K562 (cell line): ENCODE data around the gene MAML1.

Source experiments
- RCOR1 ChIP-seq, 2 experiments: IDR thresholded peaks; 2 replicates each; pipeline ENCODE4 v1.6.1; 2012; ENCODE audit warnings: low read depth in 2 of 2, low read length in 2 of 2, borderline replicate concordance in 1 of 2, improper control_type of control experiment in 1 of 2
- RFX5 ChIP-seq: IDR thresholded peaks from 2 replicates; pipeline ENCODE4 v1.6.1; 2011; ENCODE audit warnings: low read depth, mild to moderate bottlenecking, improper control_type of control experiment, low read length
- WHSC1 ChIP-seq: IDR thresholded peaks from one replicate; pipeline ENCODE4 v1.6.1; 2012; ENCODE audit warnings: low read length, control low read depth, inconsistent platforms
- ZFP1 ChIP-seq: fragments of 450-650 bp; formaldehyde crosslinking; IDR thresholded peaks from 2 replicates; pipeline ENCODE4 v1.4.0; 2020; ENCODE audit warnings: mild to moderate bottlenecking, mixed read lengths
- TF ChIP-seq, protein P1 (sequence below): sonication (generic); formaldehyde crosslinking; IDR thresholded peaks from 2 replicates; pipeline ENCODE4 v1.9.0; 2022; ENCODE audit warnings: mild to moderate bottlenecking, missing genetic modification reagents
- TF ChIP-seq, protein P2 (sequence below): fragments of 450-650 bp; conservative IDR thresholded peaks from 2 replicates; pipeline ENCODE4 v1.6.1; 2016; ENCODE audit warnings: missing genetic modification characterization, low read depth, mild to moderate bottlenecking, control low read depth, missing compliant biosample characterization
- TF ChIP-seq, protein P3 (sequence below), 3 experiments: IDR thresholded peaks in 2 of 3; conservative IDR thresholded peaks in 1 of 3; 2 replicates each; pipeline ENCODE4 v1.5.1; 2011 to 2012; ENCODE audit warnings: low read length in 3 of 3, mild to moderate bottlenecking in 3 of 3, control low read depth in 2 of 3, improper control_type of control experiment in 1 of 3, inconsistent platforms in 1 of 3, low read depth in 1 of 3, mixed read lengths in 1 of 3, moderate library complexity in 1 of 3; ENCODE audit not compliant: insufficient read depth in 2 of 3

GRCh38 chr5:179812135-179812825 is 79.7 kb downstream of the MAML1 start:
- no peak for TF ChIP-seq WHSC1
- TF ChIP-seq, protein P1, sequence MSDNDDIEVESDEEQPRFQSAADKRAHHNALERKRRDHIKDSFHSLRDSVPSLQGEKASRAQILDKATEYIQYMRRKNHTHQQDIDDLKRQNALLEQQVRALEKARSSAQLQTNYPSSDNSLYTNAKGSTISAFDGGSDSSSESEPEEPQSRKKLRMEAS = no peak
- TF ChIP-seq, protein P2, sequence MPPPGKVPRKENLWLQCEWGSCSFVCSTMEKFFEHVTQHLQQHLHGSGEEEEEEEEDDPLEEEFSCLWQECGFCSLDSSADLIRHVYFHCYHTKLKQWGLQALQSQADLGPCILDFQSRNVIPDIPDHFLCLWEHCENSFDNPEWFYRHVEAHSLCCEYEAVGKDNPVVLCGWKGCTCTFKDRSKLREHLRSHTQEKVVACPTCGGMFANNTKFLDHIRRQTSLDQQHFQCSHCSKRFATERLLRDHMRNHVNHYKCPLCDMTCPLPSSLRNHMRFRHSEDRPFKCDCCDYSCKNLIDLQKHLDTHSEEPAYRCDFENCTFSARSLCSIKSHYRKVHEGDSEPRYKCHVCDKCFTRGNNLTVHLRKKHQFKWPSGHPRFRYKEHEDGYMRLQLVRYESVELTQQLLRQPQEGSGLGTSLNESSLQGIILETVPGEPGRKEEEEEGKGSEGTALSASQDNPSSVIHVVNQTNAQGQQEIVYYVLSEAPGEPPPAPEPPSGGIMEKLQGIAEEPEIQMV = no peak
- TF ChIP-seq RCOR1 (IDR thresholded peaks at IDR 0.05; ENCODE audit: borderline replicate concordance in 1 of 2, low read depth in 2 of 2, low read length in 2 of 2) = no peak
- no peak for TF ChIP-seq RFX5
- TF ChIP-seq, protein P3, sequence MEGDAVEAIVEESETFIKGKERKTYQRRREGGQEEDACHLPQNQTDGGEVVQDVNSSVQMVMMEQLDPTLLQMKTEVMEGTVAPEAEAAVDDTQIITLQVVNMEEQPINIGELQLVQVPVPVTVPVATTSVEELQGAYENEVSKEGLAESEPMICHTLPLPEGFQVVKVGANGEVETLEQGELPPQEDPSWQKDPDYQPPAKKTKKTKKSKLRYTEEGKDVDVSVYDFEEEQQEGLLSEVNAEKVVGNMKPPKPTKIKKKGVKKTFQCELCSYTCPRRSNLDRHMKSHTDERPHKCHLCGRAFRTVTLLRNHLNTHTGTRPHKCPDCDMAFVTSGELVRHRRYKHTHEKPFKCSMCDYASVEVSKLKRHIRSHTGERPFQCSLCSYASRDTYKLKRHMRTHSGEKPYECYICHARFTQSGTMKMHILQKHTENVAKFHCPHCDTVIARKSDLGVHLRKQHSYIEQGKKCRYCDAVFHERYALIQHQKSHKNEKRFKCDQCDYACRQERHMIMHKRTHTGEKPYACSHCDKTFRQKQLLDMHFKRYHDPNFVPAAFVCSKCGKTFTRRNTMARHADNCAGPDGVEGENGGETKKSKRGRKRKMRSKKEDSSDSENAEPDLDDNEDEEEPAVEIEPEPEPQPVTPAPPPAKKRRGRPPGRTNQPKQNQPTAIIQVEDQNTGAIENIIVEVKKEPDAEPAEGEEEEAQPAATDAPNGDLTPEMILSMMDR (IDR thresholded peaks at IDR 0.05 in 2 of 3, conservative IDR thresholded peaks at IDR 0.05 in 1 of 3; ENCODE audit: insufficient read depth in 2 of 3, low read depth in 1 of 3, low read length in 3 of 3) = no peak; a peak in 1 of 6 replicates
- no peak for TF ChIP-seq ZFP1
